Cortex of kidney (tissue), 1 donor: ENCODE results near the gene TMEM63C.
"Not testable (repeated sequence)": the region's sequence is repeated elsewhere in the genome, so short reads cannot be mapped to it uniquely, and the experiment has no call there.

Experiments used
- DNase-seq: peaks from one replicate; lab custom pipeline; 2025; lab: John Stamatoyannopoulos, UW

TMEM63C gene

GRCh38 chr14:77157740-77158139 lies 23.9 kb upstream of the TMEM63C start:
- DNase-seq: no peak

GRCh38 chr14:77158175-77158881 lies 23.3 kb upstream of the TMEM63C start:
- no peak for DNase-seq

- DNase-seq: no peak
These were observed 22.7 kb upstream of the TMEM63C start for GRCh38 chr14:77158882-77159255.

- no peak for DNase-seq
These were observed 20.6 kb upstream of the TMEM63C start for GRCh38 chr14:77161011-77161410.

- DNase-seq: no peak
These were observed 11.6 kb upstream of the TMEM63C start for GRCh38 chr14:77170045-77170444.

GRCh38 chr14:77172916-77173315 lies 8.7 kb upstream of the TMEM63C start:
- DNase-seq: no peak

GRCh38 chr14:77173911-77174617 lies 7.5 kb upstream of the TMEM63C start:
- not testable (repeated sequence) for DNase-seq

GRCh38 chr14:77175843-77176242 lies 5.8 kb upstream of the TMEM63C start:
- no peak for DNase-seq

GRCh38 chr14:77177702-77178101 lies 3.9 kb upstream of the TMEM63C start:
- no peak for DNase-seq

- no peak for DNase-seq
These were observed 2.9 kb upstream of the TMEM63C start for GRCh38 chr14:77178656-77179055.

- DNase-seq: no peak
These were observed 634 bp upstream of the TMEM63C start for GRCh38 chr14:77180726-77181602.

GRCh38 chr14:77183896-77184295 lies 2.3 kb downstream of the TMEM63C start:
- DNase-seq: no peak

- no peak for DNase-seq
These were observed 2.9 kb downstream of the TMEM63C start for GRCh38 chr14:77184396-77185092.

GRCh38 chr14:77185093-77185465 lies 3.5 kb downstream of the TMEM63C start:
- DNase-seq: no peak

GRCh38 chr14:77186911-77187648 lies 5.5 kb downstream of the TMEM63C start:
- no peak for DNase-seq

- no peak for DNase-seq
These were observed 6.0 kb downstream of the TMEM63C start for GRCh38 chr14:77187649-77188012.

- no peak for DNase-seq
These were observed 7.9 kb downstream of the TMEM63C start for GRCh38 chr14:77189479-77189878.

- no peak for DNase-seq
These were observed 9.4 kb downstream of the TMEM63C start for GRCh38 chr14:77190977-77191376.

GRCh38 chr14:77194706-77195105 lies 13.1 kb downstream of the TMEM63C start:
- DNase-seq: no peak

- DNase-seq: no peak
These were observed 14.2 kb downstream of the TMEM63C start for GRCh38 chr14:77195766-77196165.

GRCh38 chr14:77197988-77198387 lies 16.4 kb downstream of the TMEM63C start:
- no peak for DNase-seq

GRCh38 chr14:77198561-77198960 lies 17.0 kb downstream of the TMEM63C start:
- DNase-seq: no peak
